Measurements from ENCODE around the gene RHOU. TPM values are rescaled to one million over a fixed set of nuclear protein-coding genes. Genes with fewer than 3 reads are reported as not detected.
A peak's percentile ranks its signal among the peaks of the same experiment; 100 is the strongest.

RHOU gene
- total RNA-seq, 1 donor from 2014 or later = 6.1 TPM

DNA sequence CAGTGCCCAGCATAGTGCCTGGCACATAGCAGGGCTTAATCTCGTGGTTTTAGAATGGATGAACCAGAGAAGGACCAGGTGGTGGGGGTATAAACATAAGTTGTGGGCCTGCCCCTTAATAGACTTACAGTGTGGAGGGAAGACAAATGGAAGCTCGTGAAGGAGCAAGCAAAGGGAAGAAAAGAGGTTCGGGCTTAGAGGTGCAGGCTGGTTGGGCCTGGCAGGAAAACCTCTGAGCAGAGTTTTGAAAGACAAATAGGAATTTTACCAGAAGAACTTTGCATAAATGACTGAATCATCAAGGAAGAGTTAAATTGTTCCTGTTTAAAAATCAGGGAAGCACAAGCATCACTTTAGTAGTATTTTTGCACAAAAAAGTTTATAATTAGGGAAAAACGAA, 4.5 kb downstream of the RHOU start:
- H3K4me1 Mint-ChIP-seq (ENCODE audit: low read depth, unreplicated experiment) = peaks cover 1% of the 10 kb centered on the region
- H3K27me3 Mint-ChIP-seq (ENCODE audit: low read depth, unreplicated experiment) = peaks cover 23% of the 10 kb centered on the region
- peaks cover 5% of the 10 kb centered on the region for H3K9me3 Mint-ChIP-seq (ENCODE audit: unreplicated experiment)
- Histone ChIP-seq H3K36me3 (ENCODE audit: insufficient read depth, low read length) (no peaks in the 10 kb centered on the region), H3K79me2 (ENCODE audit: insufficient read depth, low read length) (no peaks in the 10 kb centered on the region), H3K4me2 (ENCODE audit: low read length) (no peak overlapping the region), H3K9ac (ENCODE audit: low read length) (no peak overlapping the region), H3K4me1 (ENCODE audit: insufficient read depth, low read length) (peaks cover 3% of the 10 kb centered on the region), H3K4me3 (ENCODE audit: insufficient read depth, low read depth, low read length) (no peak overlapping the region), H3K27me3 (ENCODE audit: insufficient read depth, low read length) (peaks cover 15% of the 10 kb centered on the region), H3K27ac (ENCODE audit: low read depth, low read length) (no peak overlapping the region), H2AFZ (ENCODE audit: low read depth, low read length) (no peak overlapping the region), H4K20me1 (ENCODE audit: insufficient read depth, low read length) (no peaks in the 10 kb centered on the region), H3K9me3 (ENCODE audit: insufficient read depth, low read depth, low read length) (no peaks in the 10 kb centered on the region)
- peaks cover 9% of the 10 kb centered on the region for H3K36me3 Mint-ChIP-seq (ENCODE audit: low read depth, unreplicated experiment)
- peak overlapping the region; percentile 4 for H3K4me3 Mint-ChIP-seq (ENCODE audit: unreplicated experiment)
- no peak for FAIRE-seq
- no peak for DNase-seq (ENCODE audit: low read depth)
- no peak for TF ChIP-seq EZH2 (IDR thresholded peaks at IDR 0.05; ENCODE audit: insufficient read depth, low read length)
- H3K27ac Mint-ChIP-seq (ENCODE audit: unreplicated experiment) = no peak overlapping the region

DNA sequence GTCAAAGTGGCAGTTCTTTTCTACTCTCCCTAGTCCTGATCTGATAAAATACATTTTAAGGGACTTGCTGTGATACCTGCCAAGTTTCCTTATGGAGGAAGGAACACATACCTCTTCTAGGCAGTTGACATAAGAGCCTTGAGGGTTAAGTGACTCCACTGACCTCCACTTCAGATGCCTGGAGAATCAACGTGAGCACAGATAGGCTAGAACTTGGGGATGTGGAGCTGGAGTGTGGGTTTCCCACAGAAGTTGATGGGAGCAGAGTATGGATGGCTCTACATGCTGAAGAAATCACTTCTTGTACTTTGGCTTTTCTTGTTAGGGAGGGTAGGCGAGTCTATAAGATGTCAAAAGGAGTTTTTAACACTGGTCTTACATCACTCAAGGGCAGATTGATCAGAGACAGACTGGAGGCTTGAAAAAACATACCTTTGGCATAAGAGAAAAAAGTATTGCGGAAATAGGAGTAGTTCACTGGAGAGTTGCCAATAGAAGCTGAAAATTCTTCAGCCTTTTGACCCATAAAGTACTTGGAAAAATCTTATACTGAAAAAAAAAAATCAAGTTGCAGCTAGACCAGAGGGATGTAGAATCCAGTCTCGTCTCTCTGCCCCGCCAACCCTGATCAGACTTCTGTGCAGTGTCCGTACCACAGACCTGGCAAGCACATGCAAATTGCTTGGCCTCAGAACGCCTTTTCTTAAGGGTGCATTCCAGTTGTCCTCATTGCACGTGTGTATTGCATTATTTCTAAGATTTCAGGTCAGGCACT, 5.5 kb downstream of the RHOU start:
- Histone ChIP-seq H3K79me2 (ENCODE audit: insufficient read depth, low read length) (no peaks in the 10 kb centered on the region), H2AFZ (ENCODE audit: low read depth, low read length) (no peak overlapping the region), H3K4me3 (ENCODE audit: insufficient read depth, low read depth, low read length) (no peak overlapping the region), H3K9ac (ENCODE audit: low read length) (no peak overlapping the region), H3K27me3 (ENCODE audit: insufficient read depth, low read length) (peaks cover 15% of the 10 kb centered on the region), H3K9me3 (ENCODE audit: insufficient read depth, low read depth, low read length) (no peaks in the 10 kb centered on the region), H3K27ac (ENCODE audit: low read depth, low read length) (no peak overlapping the region), H3K4me1 (ENCODE audit: insufficient read depth, low read length) (peaks cover 3% of the 10 kb centered on the region), H3K4me2 (ENCODE audit: low read length) (no peak overlapping the region), H4K20me1 (ENCODE audit: insufficient read depth, low read length) (no peaks in the 10 kb centered on the region), H3K36me3 (ENCODE audit: insufficient read depth, low read length) (no peaks in the 10 kb centered on the region)
- H3K27ac Mint-ChIP-seq (ENCODE audit: unreplicated experiment) = no peak overlapping the region
- peaks cover 23% of the 10 kb centered on the region for H3K27me3 Mint-ChIP-seq (ENCODE audit: low read depth, unreplicated experiment)
- peaks cover 9% of the 10 kb centered on the region for H3K36me3 Mint-ChIP-seq (ENCODE audit: low read depth, unreplicated experiment)
- TF ChIP-seq EZH2 (IDR thresholded peaks at IDR 0.05; ENCODE audit: insufficient read depth, low read length) = no peak
- no peak for TF ChIP-seq CTCF (IDR thresholded peaks at IDR 0.05; ENCODE audit: insufficient read depth, low read depth, low read length)
- no peak for FAIRE-seq
- no peak overlapping the region for H3K4me3 Mint-ChIP-seq (ENCODE audit: unreplicated experiment)
- DNase-seq (ENCODE audit: low read depth) = no peak
- peaks cover 5% of the 10 kb centered on the region for H3K9me3 Mint-ChIP-seq (ENCODE audit: unreplicated experiment)
- peaks cover 1% of the 10 kb centered on the region for H3K4me1 Mint-ChIP-seq (ENCODE audit: low read depth, unreplicated experiment)

GRCh38 chr1:228742281-228742860, 7.1 kb downstream of the RHOU start:
- FAIRE-seq = no peak
- Histone ChIP-seq H3K4me2 (ENCODE audit: low read length) (no peak overlapping the region), H3K79me2 (ENCODE audit: insufficient read depth, low read length) (no peaks in the 10 kb centered on the region), H3K4me1 (ENCODE audit: insufficient read depth, low read length) (no peaks in the 10 kb centered on the region), H3K4me3 (ENCODE audit: insufficient read depth, low read depth, low read length) (no peak overlapping the region), H4K20me1 (ENCODE audit: insufficient read depth, low read length) (no peaks in the 10 kb centered on the region), H3K27me3 (ENCODE audit: insufficient read depth, low read length) (peaks cover 6% of the 10 kb centered on the region), H3K27ac (ENCODE audit: low read depth, low read length) (no peak overlapping the region), H3K9me3 (ENCODE audit: insufficient read depth, low read depth, low read length) (no peaks in the 10 kb centered on the region), H3K36me3 (ENCODE audit: insufficient read depth, low read length) (no peaks in the 10 kb centered on the region), H3K9ac (ENCODE audit: low read length) (no peak overlapping the region), H2AFZ (ENCODE audit: low read depth, low read length) (no peak overlapping the region)
- Mint-ChIP-seq H3K9me3 (ENCODE audit: unreplicated experiment) (peaks cover 5% of the 10 kb centered on the region), H3K27me3 (ENCODE audit: low read depth, unreplicated experiment) (peaks cover 29% of the 10 kb centered on the region), H3K4me3 (ENCODE audit: unreplicated experiment) (peak overlapping the region; percentile 7), H3K27ac (ENCODE audit: unreplicated experiment) (no peak overlapping the region), H3K4me1 (ENCODE audit: low read depth, unreplicated experiment) (peaks cover 1% of the 10 kb centered on the region), H3K36me3 (ENCODE audit: low read depth, unreplicated experiment) (peaks cover 9% of the 10 kb centered on the region)
- no peak for DNase-seq (ENCODE audit: low read depth)
- TF ChIP-seq CTCF (IDR thresholded peaks at IDR 0.05; ENCODE audit: insufficient read depth, low read depth, low read length) (no peak), EZH2 (IDR thresholded peaks at IDR 0.05; ENCODE audit: insufficient read depth, low read length) (no peak)

All from astrocyte (in vitro differentiated cells and primary cell).